C4-2B (cell line): ENCODE measurements around the gene PNCK.

Experiments used
- CTCF ChIP-seq: fragments of 450-650 bp; conservative IDR thresholded peaks from 2 replicates; pipeline ENCODE4 v1.5.1; 2017; ENCODE audit warnings: mild to moderate bottlenecking
- ZFX ChIP-seq: fragments of 450-650 bp; IDR thresholded peaks from 2 replicates; pipeline ENCODE4 v1.6.1; 2017

GRCh38 chrX:153665726-153666306 lies 7.8 kb downstream of the PNCK start:
- TF ChIP-seq CTCF, result no peak
- no peak for TF ChIP-seq ZFX
